ENCODE measurements around the gene PBXIP1. TPM values are rescaled to one million over a fixed set of nuclear protein-coding genes. Genes with fewer than 3 reads are reported as not detected.
A peak's percentile ranks its signal among the peaks of the same experiment; 100 is the strongest.

The PBXIP1 gene
- polyA plus RNA-seq, 1 donor: 164 TPM

GRCh38 chr1:154972517-154973343 lies 16.8 kb upstream of the PBXIP1 start:
- DNase-seq (ENCODE audit: low read depth): no peak

GRCh38 chr1:154972213-154972516 lies 16.3 kb upstream of the PBXIP1 start:
- DNase-seq (ENCODE audit: low read depth): no peak

DNA sequence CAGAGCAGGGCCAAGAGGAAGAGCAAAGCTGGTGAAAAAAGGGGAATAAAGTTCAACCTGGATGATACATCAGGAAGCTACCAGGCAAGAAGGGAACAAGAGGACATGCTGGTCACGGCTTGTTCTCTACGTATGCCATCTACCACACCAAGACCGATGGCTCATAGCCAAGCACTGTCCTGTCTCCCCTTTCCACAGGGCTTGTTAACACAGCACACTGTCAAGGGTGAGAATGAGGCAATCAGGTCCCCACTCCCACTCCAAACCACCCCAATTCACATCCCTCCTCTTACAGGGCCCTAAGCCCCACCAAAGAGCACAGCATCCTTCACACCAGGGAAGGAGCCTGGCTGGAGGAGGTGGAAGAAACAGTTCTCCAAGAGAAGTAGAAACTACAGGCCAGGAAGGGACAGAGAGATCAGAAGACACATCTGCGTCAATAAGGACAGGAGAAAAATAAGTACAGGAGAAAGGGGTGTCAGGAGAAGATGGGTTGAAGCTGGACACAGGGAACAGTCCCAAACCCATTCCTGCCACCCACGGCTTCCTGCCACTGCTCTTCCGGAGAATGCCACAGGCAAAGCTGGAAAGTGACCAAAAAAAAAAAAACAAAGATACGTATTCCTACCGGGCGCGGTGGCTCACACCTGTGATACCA lies 15.6 kb upstream of the PBXIP1 start:
- DNase-seq (ENCODE audit: low read depth): no peak

DNA sequence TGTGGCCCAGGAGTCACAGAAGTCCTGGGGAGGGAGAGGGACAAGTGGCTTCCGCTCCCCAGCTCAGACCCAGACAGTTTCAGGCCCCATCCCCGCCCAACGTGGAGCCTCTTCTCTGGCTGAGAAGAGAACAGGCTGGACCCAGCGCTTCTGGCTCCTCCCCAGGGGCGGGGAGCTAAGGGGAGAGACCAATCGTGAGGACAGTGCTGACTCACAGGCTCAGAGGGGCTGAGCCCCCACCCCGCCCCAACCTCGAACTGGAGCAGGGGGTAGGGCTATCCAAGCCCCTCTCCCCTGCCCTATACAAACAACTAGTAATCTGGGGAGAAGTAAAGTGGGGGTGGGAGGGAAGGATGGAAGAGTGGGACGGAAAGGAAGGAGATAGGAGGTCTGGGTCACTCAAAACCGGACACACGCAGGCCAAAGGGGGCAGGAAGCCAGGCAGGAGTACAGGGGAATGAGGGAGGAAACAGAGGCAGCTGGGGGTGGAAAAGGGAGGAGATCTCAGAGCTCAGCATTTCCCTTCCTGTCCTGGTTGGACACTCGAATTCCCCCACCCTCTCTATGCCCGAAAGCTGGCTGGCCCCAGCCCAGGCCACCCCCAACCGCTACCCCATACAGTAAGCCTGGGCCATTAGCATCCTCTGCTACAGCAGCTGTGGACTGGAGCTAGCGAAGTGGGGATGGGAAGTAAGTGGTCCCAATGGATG lies 14.9 kb upstream of the PBXIP1 start, which contains the start of gene SHC1:
TSS of gene SHC1 (minus strand) at position 117 of the 710 bp plus-strand sequence. CDS start 221 bp downstream, outside the sequence.
- DNase-seq (ENCODE audit: low read depth): peak; percentile 93

- DNase-seq (ENCODE audit: low read depth): no peak
Observed at GRCh38 chr1:154969860-154970452, 14.1 kb upstream of the PBXIP1 start.

DNA sequence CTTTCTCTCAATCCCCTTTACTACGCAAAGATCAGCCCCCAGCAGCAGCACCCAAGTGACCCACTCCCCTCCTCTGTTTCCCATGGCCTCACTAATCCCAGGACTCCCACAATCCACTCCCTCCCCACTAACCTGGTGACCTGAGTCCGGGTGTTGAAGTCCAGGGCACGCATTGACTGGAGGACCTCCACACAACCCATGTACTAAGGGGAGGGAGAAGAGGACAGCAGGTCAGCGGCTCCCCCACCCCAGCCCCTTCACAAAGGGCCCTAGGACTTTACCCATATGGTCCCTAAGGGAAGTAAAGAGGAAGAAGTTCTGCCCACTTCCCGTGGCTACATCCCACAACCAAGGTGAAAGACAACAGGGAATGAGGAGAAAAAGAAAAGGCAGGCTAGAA lies 13.3 kb upstream of the PBXIP1 start:
- no peak for DNase-seq (ENCODE audit: low read depth)

GRCh38 chr1:154968731-154969130 lies 12.8 kb upstream of the PBXIP1 start:
- no peak for DNase-seq (ENCODE audit: low read depth)

DNA sequence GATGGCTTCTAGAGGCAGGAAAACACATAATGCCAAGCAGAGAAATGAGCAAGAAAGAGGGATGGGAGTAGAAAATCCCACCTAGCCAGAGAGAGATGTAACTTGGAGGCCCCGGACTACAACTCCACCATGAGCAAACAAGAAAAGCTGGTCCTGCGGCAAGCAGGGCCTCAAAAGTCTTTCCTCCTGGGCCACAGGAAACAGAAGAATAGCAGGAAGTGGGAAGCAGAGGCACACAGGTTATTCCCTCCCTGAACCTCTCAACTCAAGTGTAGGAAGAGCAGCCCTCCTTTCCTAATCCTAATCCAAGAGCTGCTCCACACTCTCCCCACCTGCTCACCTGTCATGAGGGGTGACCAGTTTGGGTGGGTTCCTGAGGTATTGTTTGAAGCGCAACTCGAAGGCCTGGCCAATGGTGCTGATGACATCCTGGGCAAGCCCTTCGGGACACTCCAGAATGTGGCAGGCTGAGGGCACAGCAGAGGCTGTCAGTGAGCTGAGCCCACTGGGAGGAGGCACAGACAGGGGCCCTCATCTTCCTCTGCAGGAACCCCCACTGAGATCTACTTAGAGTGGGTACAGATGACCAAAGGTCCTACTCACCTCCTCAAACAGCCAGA lies 11.5 kb upstream of the PBXIP1 start:
- DNase-seq (ENCODE audit: low read depth): no peak

GRCh38 chr1:154966111-154966510 lies 10.2 kb upstream of the PBXIP1 start:
- no peak for DNase-seq (ENCODE audit: low read depth)

GRCh38 chr1:154964359-154964758 lies 8.5 kb upstream of the PBXIP1 start:
- no peak for DNase-seq (ENCODE audit: low read depth)

DNA sequence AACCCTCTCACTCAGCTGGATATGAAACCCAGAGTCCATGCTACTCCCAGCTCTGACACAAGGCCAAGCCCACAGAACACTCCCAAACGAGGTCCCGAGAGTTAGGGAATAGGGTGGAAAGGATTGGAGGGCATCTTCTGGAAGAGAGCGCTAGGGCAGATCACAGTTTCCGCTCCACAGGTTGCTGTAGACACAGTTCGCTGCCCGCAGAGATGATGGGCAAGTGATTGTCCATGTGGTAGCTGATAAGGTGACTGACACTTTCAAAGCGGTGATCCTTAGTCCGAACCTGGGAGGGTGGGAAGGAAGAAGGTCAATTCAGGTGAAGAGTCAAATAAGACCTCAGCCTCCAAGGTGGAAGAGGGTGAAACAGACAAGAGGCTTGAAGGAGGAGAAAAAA lies 7.7 kb upstream of the PBXIP1 start:
- no peak for DNase-seq (ENCODE audit: low read depth)

GRCh38 chr1:154962795-154963330 lies 7.0 kb upstream of the PBXIP1 start:
- no peak for DNase-seq (ENCODE audit: low read depth)

- DNase-seq (ENCODE audit: low read depth): no peak
Observed at GRCh38 chr1:154962156-154962749, 6.4 kb upstream of the PBXIP1 start.

GRCh38 chr1:154961207-154962155 lies 5.6 kb upstream of the PBXIP1 start, which contains the start of gene PYGO2:
Gene PYGO2, minus strand, starts transcription at chr1:154961782. Its CDS starts 206 bp downstream, at chr1:154961576.
- no peak for DNase-seq (ENCODE audit: low read depth)

GRCh38 chr1:154960446-154961136 lies 4.7 kb upstream of the PBXIP1 start:
- no peak for DNase-seq (ENCODE audit: low read depth)

DNA sequence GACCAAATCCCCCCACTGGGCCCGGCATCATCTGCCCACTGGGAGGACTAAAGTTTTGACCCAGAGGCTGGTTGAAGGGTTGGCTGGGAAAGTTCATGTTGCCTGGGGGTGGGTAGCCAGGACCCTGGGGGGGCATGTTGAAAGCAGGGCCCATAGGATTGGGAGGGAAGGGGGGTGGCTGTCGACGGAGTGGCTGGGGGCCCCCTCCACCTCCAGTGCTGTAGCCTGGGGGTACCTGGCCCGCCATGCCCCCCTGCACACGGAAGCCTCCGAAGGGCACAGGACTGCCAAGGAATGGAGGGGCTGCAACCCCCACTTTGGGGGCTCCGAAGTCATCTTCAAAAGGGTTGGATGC lies 3.5 kb upstream of the PBXIP1 start:
- no peak for DNase-seq (ENCODE audit: low read depth)

DNA sequence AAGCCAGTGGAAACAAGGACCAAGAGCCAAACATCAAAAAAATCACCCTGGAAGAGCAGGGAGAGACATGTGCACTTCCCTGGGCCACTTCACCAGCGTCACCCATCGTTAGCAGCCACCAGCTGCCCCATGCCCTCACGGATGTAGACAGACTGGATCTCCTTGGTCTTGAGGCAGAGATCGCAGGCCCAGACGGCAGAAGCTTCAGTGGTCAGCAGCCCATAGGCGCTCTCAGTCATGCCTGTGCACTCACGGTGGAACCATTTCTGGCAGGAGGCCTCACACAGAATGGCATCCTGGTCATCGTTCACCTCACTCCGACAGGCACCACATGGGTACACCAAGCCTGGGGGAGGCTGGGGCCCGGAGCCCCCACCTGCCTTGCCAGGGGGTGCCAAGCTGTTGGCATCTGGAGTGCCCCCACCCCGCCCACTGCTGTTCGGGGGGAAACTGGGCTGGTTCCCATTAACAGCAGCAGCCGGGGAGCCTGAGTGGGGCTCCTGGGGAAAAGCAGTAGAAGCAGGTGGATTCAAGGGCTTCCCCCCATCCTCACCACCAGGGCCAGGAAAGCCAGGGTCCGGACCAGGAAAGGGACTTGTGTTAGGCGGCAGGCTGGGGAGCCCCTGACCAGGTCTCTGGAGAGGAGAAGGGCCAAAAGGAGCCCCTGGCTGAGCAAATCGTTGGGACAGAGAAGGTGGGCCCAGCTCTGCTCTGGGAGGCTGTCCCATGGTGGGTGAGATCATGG lies 3.0 kb upstream of the PBXIP1 start:
- DNase-seq (ENCODE audit: low read depth): no peak

DNA sequence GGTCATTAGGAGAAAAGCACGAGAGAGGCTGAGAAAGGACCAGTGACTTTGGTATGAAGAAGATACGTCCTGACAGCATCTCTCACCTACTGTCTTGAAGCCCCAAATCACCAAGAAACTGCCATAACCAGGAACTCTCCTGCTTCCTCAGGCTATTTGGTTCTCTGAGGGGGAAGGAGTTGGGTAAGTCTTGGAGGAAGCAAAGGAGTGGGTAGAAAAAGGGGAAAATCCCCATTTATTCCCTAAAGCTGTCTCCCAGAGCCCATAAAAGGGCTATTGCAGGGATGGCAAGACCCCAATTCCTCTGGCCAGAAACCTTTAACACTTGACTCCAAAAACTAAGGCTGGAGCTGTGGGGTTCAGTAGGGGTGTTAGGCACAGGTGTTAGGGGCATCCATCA lies 2.1 kb upstream of the PBXIP1 start:
- DNase-seq (ENCODE audit: low read depth): no peak
